ENCODE data around the gene SYT12. TPM values are rescaled to one million over a fixed set of nuclear protein-coding genes. Genes with fewer than 3 reads are reported as not detected.

The SYT12 gene
- total RNA-seq, 1 donor from 2014 or later = 0.34 TPM

- no peaks in the 10 kb centered on the region for H3K9me3 ChIP-seq (ENCODE audit: insufficient read depth, low read depth, low read length)
- Mint-ChIP-seq H3K36me3 (ENCODE audit: low read depth, unreplicated experiment) (no peaks in the 10 kb centered on the region), H3K9me3 (ENCODE audit: unreplicated experiment) (no peaks in the 10 kb centered on the region), H3K4me1 (ENCODE audit: low read depth, unreplicated experiment) (peaks cover 16% of the 10 kb centered on the region), H3K4me3 (ENCODE audit: unreplicated experiment) (no peak overlapping the region), H3K27ac (ENCODE audit: unreplicated experiment) (no peak overlapping the region), H3K27me3 (ENCODE audit: low read depth, unreplicated experiment) (peaks cover 31% of the 10 kb centered on the region)
- no peaks in the 10 kb centered on the region for H3K79me2 ChIP-seq (ENCODE audit: insufficient read depth, low read length)
- H3K27me3 ChIP-seq (ENCODE audit: insufficient read depth, low read length) = no peaks in the 10 kb centered on the region
- FAIRE-seq (no peak), DNase-seq (ENCODE audit: low read depth) (no peak)
- H3K9ac ChIP-seq (ENCODE audit: low read length) = no peak overlapping the region
- peaks cover 38% of the 10 kb centered on the region for H3K4me1 ChIP-seq (ENCODE audit: insufficient read depth, low read length)
- no peak overlapping the region for H2AFZ ChIP-seq (ENCODE audit: low read depth, low read length)
- no peaks in the 10 kb centered on the region for H3K36me3 ChIP-seq (ENCODE audit: insufficient read depth, low read length)
- H3K27ac ChIP-seq (ENCODE audit: low read depth, low read length) = no peak overlapping the region
- no peaks in the 10 kb centered on the region for H4K20me1 ChIP-seq (ENCODE audit: insufficient read depth, low read length)
- H3K4me3 ChIP-seq (ENCODE audit: insufficient read depth, low read depth, low read length) = no peak overlapping the region
- no peak for TF ChIP-seq CTCF (IDR thresholded peaks at IDR 0.05; ENCODE audit: insufficient read depth, low read depth, low read length)
- no peak for TF ChIP-seq EZH2 (IDR thresholded peaks at IDR 0.05; ENCODE audit: insufficient read depth, low read length)
- no peak overlapping the region for H3K4me2 ChIP-seq (ENCODE audit: low read length)
These were observed 2.8 kb downstream of the SYT12 start for GRCh38 chr11:67025750-67026149.

- H3K9ac ChIP-seq (ENCODE audit: low read length) = no peak overlapping the region
- H3K36me3 ChIP-seq (ENCODE audit: insufficient read depth, low read length) = no peaks in the 10 kb centered on the region
- no peaks in the 10 kb centered on the region for H4K20me1 ChIP-seq (ENCODE audit: insufficient read depth, low read length)
- H3K9me3 ChIP-seq (ENCODE audit: insufficient read depth, low read depth, low read length) = no peaks in the 10 kb centered on the region
- H3K27ac Mint-ChIP-seq (ENCODE audit: unreplicated experiment) = no peak overlapping the region
- H3K4me1 ChIP-seq (ENCODE audit: insufficient read depth, low read length) = peaks cover 43% of the 10 kb centered on the region
- no peaks in the 10 kb centered on the region for H3K79me2 ChIP-seq (ENCODE audit: insufficient read depth, low read length)
- H3K27me3 Mint-ChIP-seq (ENCODE audit: low read depth, unreplicated experiment) = peaks cover 28% of the 10 kb centered on the region
- DNase-seq (ENCODE audit: low read depth) (no peak), FAIRE-seq (no peak)
- no peak overlapping the region for H3K27ac ChIP-seq (ENCODE audit: low read depth, low read length)
- H3K4me1 Mint-ChIP-seq (ENCODE audit: low read depth, unreplicated experiment) = peaks cover 20% of the 10 kb centered on the region
- H3K4me3 ChIP-seq (ENCODE audit: insufficient read depth, low read depth, low read length) = no peak overlapping the region
- H3K27me3 ChIP-seq (ENCODE audit: insufficient read depth, low read length) = no peaks in the 10 kb centered on the region
- H3K4me2 ChIP-seq (ENCODE audit: low read length) = no peak overlapping the region
- no peak for TF ChIP-seq EZH2 (IDR thresholded peaks at IDR 0.05; ENCODE audit: insufficient read depth, low read length)
- no peak for TF ChIP-seq CTCF (IDR thresholded peaks at IDR 0.05; ENCODE audit: insufficient read depth, low read depth, low read length)
- H3K36me3 Mint-ChIP-seq (ENCODE audit: low read depth, unreplicated experiment) = no peaks in the 10 kb centered on the region
- no peaks in the 10 kb centered on the region for H3K9me3 Mint-ChIP-seq (ENCODE audit: unreplicated experiment)
- no peak overlapping the region for H2AFZ ChIP-seq (ENCODE audit: low read depth, low read length)
- H3K4me3 Mint-ChIP-seq (ENCODE audit: unreplicated experiment) = no peak overlapping the region
These were observed 4.0 kb downstream of the SYT12 start for GRCh38 chr11:67026941-67027340.

- Mint-ChIP-seq H3K27ac (ENCODE audit: unreplicated experiment) (no peak overlapping the region), H3K36me3 (ENCODE audit: low read depth, unreplicated experiment) (no peaks in the 10 kb centered on the region), H3K4me1 (ENCODE audit: low read depth, unreplicated experiment) (peaks cover 21% of the 10 kb centered on the region), H3K4me3 (ENCODE audit: unreplicated experiment) (no peak overlapping the region), H3K27me3 (ENCODE audit: low read depth, unreplicated experiment) (peaks cover 23% of the 10 kb centered on the region), H3K9me3 (ENCODE audit: unreplicated experiment) (no peaks in the 10 kb centered on the region)
- Histone ChIP-seq H3K4me2 (ENCODE audit: low read length) (no peak overlapping the region), H3K79me2 (ENCODE audit: insufficient read depth, low read length) (no peaks in the 10 kb centered on the region), H3K36me3 (ENCODE audit: insufficient read depth, low read length) (no peaks in the 10 kb centered on the region), H2AFZ (ENCODE audit: low read depth, low read length) (no peak overlapping the region), H3K9ac (ENCODE audit: low read length) (no peak overlapping the region), H3K27me3 (ENCODE audit: insufficient read depth, low read length) (no peaks in the 10 kb centered on the region), H3K27ac (ENCODE audit: low read depth, low read length) (no peak overlapping the region), H4K20me1 (ENCODE audit: insufficient read depth, low read length) (no peaks in the 10 kb centered on the region), H3K9me3 (ENCODE audit: insufficient read depth, low read depth, low read length) (no peaks in the 10 kb centered on the region), H3K4me3 (ENCODE audit: insufficient read depth, low read depth, low read length) (no peak overlapping the region), H3K4me1 (ENCODE audit: insufficient read depth, low read length) (peaks cover 44% of the 10 kb centered on the region)
- DNase-seq (ENCODE audit: low read depth) = no peak
- TF ChIP-seq EZH2 (IDR thresholded peaks at IDR 0.05; ENCODE audit: insufficient read depth, low read length) (no peak), CTCF (IDR thresholded peaks at IDR 0.05; ENCODE audit: insufficient read depth, low read depth, low read length) (no peak)
- FAIRE-seq = no peak
These were observed 4.6 kb downstream of the SYT12 start for GRCh38 chr11:67027483-67027930.

All from astrocyte (in vitro differentiated cells and primary cell).